Mammary epithelial cell (primary cell): ENCODE data around the gene SUN3.

ENCODE experiments used
- EZH2 ChIP-seq: IDR thresholded peaks from 2 replicates; pipeline ENCODE4 v1.6.1; 2012; ENCODE audit warnings: low read length, inconsistent platforms, borderline replicate concordance
- TF ChIP-seq, protein P1 (sequence below), 2 donors: IDR thresholded peaks in 1 of 2; conservative IDR thresholded peaks in 1 of 2; 2 replicates each; pipeline ENCODE4 v1.5.1; 2011 to 2012; ENCODE audit warnings: inconsistent platforms in 2 of 2, low read length in 2 of 2, mild to moderate bottlenecking in 2 of 2, control low read depth in 1 of 2, low read depth in 1 of 2; ENCODE audit not compliant: insufficient read depth in 1 of 2; ENCODE audit errors: extremely low read depth in 1 of 2

DNA sequence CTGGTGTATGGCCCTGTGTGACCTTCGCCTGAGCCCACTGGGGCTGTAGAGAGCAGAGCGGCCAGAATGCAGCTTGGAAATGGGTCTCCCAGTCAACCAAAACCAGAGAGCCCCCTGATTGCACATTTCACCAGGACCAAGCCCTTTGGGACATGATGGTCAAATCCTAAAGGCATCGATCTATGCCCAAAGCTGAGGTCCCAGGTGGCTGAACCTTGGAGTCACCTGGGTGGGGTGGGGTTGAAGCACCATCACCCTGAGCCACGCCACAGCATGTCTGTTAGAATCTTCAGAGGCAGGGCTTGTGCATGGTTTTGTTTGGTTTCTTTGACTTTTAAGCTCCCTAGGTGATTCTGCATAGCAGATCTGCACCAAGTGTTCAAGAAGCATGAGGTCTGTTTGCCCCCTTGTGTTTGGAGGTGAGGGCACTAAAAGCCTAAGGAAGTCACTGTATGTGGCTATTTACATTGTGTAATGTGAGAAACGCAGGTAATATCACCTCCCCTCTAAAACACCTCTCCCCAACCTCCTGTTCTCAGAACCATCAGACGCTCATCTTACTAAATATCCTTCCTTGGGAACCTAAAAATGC, 90.2 kb downstream of the SUN3 start:
- TF ChIP-seq, protein P1, sequence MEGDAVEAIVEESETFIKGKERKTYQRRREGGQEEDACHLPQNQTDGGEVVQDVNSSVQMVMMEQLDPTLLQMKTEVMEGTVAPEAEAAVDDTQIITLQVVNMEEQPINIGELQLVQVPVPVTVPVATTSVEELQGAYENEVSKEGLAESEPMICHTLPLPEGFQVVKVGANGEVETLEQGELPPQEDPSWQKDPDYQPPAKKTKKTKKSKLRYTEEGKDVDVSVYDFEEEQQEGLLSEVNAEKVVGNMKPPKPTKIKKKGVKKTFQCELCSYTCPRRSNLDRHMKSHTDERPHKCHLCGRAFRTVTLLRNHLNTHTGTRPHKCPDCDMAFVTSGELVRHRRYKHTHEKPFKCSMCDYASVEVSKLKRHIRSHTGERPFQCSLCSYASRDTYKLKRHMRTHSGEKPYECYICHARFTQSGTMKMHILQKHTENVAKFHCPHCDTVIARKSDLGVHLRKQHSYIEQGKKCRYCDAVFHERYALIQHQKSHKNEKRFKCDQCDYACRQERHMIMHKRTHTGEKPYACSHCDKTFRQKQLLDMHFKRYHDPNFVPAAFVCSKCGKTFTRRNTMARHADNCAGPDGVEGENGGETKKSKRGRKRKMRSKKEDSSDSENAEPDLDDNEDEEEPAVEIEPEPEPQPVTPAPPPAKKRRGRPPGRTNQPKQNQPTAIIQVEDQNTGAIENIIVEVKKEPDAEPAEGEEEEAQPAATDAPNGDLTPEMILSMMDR (conservative IDR thresholded peaks at IDR 0.05 in 1 of 2, IDR thresholded peaks at IDR 0.05 in 1 of 2; ENCODE audit: extremely low read depth in 1 of 2, insufficient read depth in 1 of 2, low read depth in 1 of 2, low read length in 2 of 2) = peak in 1 of 2 donors; percentile 2
- no peak for TF ChIP-seq EZH2
